T-helper 1 cell treated with Interleukin-12 subunit alpha and Interleukin-12 subunit beta and Interleukin-4 antibody, amounts not matched to agents 30 μg/mL and 1 μg/mL, for 36 hours (primary cell): Measurements from ENCODE around the gene ITGA2.

Experiments
- H3K27ac Mint-ChIP-seq: one replicate; pipeline ENCODE4 v1.8.0; 2021; ENCODE audit warnings: mild to moderate bottlenecking, mixed read lengths
- H3K27me3 Mint-ChIP-seq: one replicate; pipeline ENCODE4 v1.8.0; 2021; ENCODE audit warnings: low read depth, mixed read lengths
- H3K36me3 Mint-ChIP-seq: one replicate; pipeline ENCODE4 v1.8.0; 2021; ENCODE audit warnings: low read depth, mixed read lengths
- H3K4me1 Mint-ChIP-seq: one replicate; pipeline ENCODE4 v1.8.0; 2021; ENCODE audit warnings: low read depth, mixed read lengths
- H3K4me3 Mint-ChIP-seq: one replicate; pipeline ENCODE4 v1.8.0; 2021; ENCODE audit warnings: mild to moderate bottlenecking, moderate library complexity, mixed read lengths
- H3K9me3 Mint-ChIP-seq: one replicate; pipeline ENCODE4 v1.8.0; 2021; ENCODE audit warnings: mixed read lengths

ITGA2 gene

GRCh38 chr5:52998552-52999313, 9.6 kb downstream of the ITGA2 start:
- Mint-ChIP-seq H3K27me3 (peaks cover under 1% of the 10 kb centered on the region), H3K4me1 (peaks cover 9% of the 10 kb centered on the region), H3K9me3 (no peaks in the 10 kb centered on the region), H3K36me3 (peaks cover 8% of the 10 kb centered on the region), H3K27ac (no peak overlapping the region), H3K4me3 (no peak overlapping the region)

- Mint-ChIP-seq H3K4me3 (no peak overlapping the region), H3K9me3 (no peaks in the 10 kb centered on the region), H3K27me3 (no peaks in the 10 kb centered on the region), H3K36me3 (peaks cover 12% of the 10 kb centered on the region), H3K4me1 (peaks cover 16% of the 10 kb centered on the region), H3K27ac (no peak overlapping the region)
Observed at GRCh38 chr5:52999344-52999949, 10.3 kb downstream of the ITGA2 start.

DNA sequence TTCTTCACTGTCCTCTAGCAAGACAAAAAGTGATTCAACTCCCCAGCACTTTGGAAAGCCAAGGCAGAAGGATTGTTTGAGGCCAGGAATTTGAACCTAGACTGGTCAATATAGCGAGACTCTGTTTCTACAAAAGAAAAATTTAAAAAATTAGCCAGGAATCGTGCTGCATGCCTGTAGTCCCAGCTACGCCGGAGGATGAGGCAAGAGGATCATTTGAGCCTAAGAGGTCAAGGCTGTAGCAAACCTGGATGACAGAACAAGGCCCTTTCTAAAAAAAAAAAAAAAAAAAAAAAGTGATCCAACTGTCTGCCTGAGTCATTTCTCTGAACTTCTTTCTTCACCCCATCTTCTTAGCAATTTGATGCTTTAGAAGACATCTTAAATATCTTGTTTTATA, 12.4 kb downstream of the ITGA2 start:
- H3K27me3 Mint-ChIP-seq, result no peaks in the 10 kb centered on the region
- no peak overlapping the region for H3K27ac Mint-ChIP-seq
- H3K36me3 Mint-ChIP-seq, result peaks cover 12% of the 10 kb centered on the region
- no peak overlapping the region for H3K4me3 Mint-ChIP-seq
- no peaks in the 10 kb centered on the region for H3K9me3 Mint-ChIP-seq
- H3K4me1 Mint-ChIP-seq, result peaks cover 32% of the 10 kb centered on the region

- Mint-ChIP-seq H3K36me3 (peaks cover 12% of the 10 kb centered on the region), H3K27ac (no peak overlapping the region), H3K4me3 (no peak overlapping the region), H3K27me3 (no peaks in the 10 kb centered on the region), H3K9me3 (no peaks in the 10 kb centered on the region), H3K4me1 (peaks cover 40% of the 10 kb centered on the region)
Observed at GRCh38 chr5:53002491-53002890, 13.3 kb downstream of the ITGA2 start.

GRCh38 chr5:53003144-53003543, 14.0 kb downstream of the ITGA2 start:
- H3K36me3 Mint-ChIP-seq, result peaks cover 12% of the 10 kb centered on the region
- peaks cover 44% of the 10 kb centered on the region for H3K4me1 Mint-ChIP-seq
- no peaks in the 10 kb centered on the region for H3K9me3 Mint-ChIP-seq
- H3K27me3 Mint-ChIP-seq, result no peaks in the 10 kb centered on the region
- H3K27ac Mint-ChIP-seq, result peak overlapping the region; percentile 58
- no peak overlapping the region for H3K4me3 Mint-ChIP-seq

GRCh38 chr5:53006911-53007890, 18.0 kb downstream of the ITGA2 start:
- H3K27ac Mint-ChIP-seq, result peak overlapping the region; percentile 37
- H3K9me3 Mint-ChIP-seq, result no peaks in the 10 kb centered on the region
- no peaks in the 10 kb centered on the region for H3K27me3 Mint-ChIP-seq
- H3K4me3 Mint-ChIP-seq, result peak overlapping the region; percentile 2
- peaks cover 67% of the 10 kb centered on the region for H3K4me1 Mint-ChIP-seq
- peaks cover 8% of the 10 kb centered on the region for H3K36me3 Mint-ChIP-seq

GRCh38 chr5:53008751-53009150, 19.6 kb downstream of the ITGA2 start:
- Mint-ChIP-seq H3K4me3 (no peak overlapping the region), H3K4me1 (peaks cover 63% of the 10 kb centered on the region), H3K9me3 (peaks cover 7% of the 10 kb centered on the region), H3K27me3 (peaks cover 9% of the 10 kb centered on the region), H3K36me3 (peaks cover 10% of the 10 kb centered on the region), H3K27ac (peak overlapping the region; percentile 27)

- H3K4me3 Mint-ChIP-seq, result no peak overlapping the region
- H3K36me3 Mint-ChIP-seq, result peaks cover 11% of the 10 kb centered on the region
- peak overlapping the region; percentile 36 for H3K27ac Mint-ChIP-seq
- peaks cover 16% of the 10 kb centered on the region for H3K27me3 Mint-ChIP-seq
- peaks cover 16% of the 10 kb centered on the region for H3K9me3 Mint-ChIP-seq
- H3K4me1 Mint-ChIP-seq, result peaks cover 61% of the 10 kb centered on the region
Observed at GRCh38 chr5:53009816-53010215, 20.7 kb downstream of the ITGA2 start.

DNA sequence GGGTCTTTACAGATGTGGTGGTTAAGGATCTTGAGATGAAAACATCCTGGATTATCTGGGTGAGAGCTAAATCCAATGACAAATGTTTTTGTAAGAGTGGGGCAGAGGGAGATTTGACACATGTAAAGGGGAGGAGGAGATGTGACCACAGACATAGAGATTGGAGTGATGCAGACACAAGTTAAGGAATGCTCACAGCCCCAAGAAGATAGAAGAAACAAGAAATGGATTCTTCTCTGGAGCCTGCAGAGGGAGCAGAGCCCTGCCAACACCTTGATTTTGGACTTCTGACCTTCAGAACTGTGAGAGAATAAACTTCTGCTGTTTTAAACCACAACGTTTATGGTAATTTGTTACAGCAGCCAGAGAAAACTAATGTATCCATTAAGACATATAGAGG, 21.7 kb downstream of the ITGA2 start:
- Mint-ChIP-seq H3K27ac (no peak overlapping the region), H3K4me1 (peaks cover 62% of the 10 kb centered on the region), H3K4me3 (no peak overlapping the region), H3K9me3 (peaks cover 24% of the 10 kb centered on the region), H3K36me3 (peaks cover 18% of the 10 kb centered on the region), H3K27me3 (peaks cover 24% of the 10 kb centered on the region)

DNA sequence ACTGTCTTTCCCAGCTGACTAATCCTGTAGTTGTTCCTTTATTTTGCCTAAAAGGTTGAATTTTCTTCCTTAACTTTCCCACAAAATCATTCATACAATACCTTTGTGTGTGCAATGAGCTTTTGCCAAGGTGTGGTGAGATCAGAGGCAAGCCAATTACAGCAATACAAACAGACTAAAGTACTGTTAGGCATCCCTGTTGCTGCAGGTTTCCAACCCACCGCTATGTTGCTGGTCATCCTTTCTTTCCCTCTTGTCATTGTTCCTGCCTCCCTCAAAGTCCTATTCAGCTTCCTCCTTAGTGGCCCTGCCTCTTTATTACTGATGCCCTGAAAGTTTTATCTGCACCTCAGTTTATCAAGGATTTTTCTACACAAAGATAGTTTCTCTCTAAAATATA, 22.1 kb downstream of the ITGA2 start:
- H3K27ac Mint-ChIP-seq, result no peak overlapping the region
- H3K9me3 Mint-ChIP-seq, result peaks cover 26% of the 10 kb centered on the region
- peaks cover 61% of the 10 kb centered on the region for H3K4me1 Mint-ChIP-seq
- H3K4me3 Mint-ChIP-seq, result no peak overlapping the region
- peaks cover 28% of the 10 kb centered on the region for H3K27me3 Mint-ChIP-seq
- H3K36me3 Mint-ChIP-seq, result peaks cover 21% of the 10 kb centered on the region

DNA sequence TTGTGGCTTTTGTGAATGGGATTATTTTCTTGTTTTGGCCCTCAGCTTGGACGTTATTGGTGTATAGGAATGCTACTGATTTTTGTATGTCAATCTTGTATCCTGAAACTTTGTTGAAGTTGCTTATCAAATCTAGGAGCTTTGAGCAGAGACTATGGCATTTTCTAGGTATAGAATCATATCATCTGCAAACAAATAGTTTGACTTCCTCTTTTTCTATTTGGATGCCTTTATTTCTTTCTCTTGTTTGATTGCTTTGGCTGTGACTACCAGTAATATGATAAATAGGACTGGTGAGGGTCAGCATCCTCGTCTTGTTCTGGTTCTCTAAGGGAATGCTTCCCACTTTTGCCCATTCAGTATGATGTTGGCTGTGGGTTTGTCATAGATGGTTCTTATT, 24.7 kb downstream of the ITGA2 start:
- Mint-ChIP-seq H3K4me1 (peaks cover 38% of the 10 kb centered on the region), H3K27me3 (peaks cover 29% of the 10 kb centered on the region), H3K9me3 (peaks cover 32% of the 10 kb centered on the region), H3K36me3 (peaks cover 31% of the 10 kb centered on the region), H3K27ac (no peak overlapping the region), H3K4me3 (no peak overlapping the region)

DNA sequence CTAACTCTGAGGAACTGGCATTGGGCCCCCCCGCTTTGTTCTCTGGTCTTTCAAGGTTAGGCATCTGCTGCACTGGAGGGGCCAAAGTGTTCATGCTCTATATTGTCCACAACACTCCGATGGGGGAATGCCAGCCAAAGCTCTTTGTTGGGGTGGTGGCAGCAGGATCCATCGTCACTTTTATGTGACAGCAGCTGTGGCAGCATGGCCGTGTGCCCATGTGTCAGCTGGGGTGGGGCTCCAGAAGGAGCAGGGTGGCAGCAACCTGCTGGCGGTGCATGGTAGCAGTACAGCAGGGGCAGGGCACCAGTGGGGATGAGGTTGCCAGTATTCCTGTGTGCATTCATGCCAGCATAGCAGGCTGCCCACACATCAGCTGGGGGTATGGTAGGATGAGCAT, 28.2 kb downstream of the ITGA2 start:
- Mint-ChIP-seq H3K27ac (no peak overlapping the region), H3K9me3 (peaks cover 32% of the 10 kb centered on the region), H3K4me1 (peaks cover 19% of the 10 kb centered on the region), H3K4me3 (no peak overlapping the region), H3K36me3 (peaks cover 37% of the 10 kb centered on the region), H3K27me3 (peaks cover 29% of the 10 kb centered on the region)

- Mint-ChIP-seq H3K27me3 (peaks cover 27% of the 10 kb centered on the region), H3K4me3 (no peak overlapping the region), H3K36me3 (peaks cover 36% of the 10 kb centered on the region), H3K27ac (no peak overlapping the region), H3K4me1 (peaks cover 19% of the 10 kb centered on the region), H3K9me3 (peaks cover 30% of the 10 kb centered on the region)
Observed at GRCh38 chr5:53017794-53018391, 28.7 kb downstream of the ITGA2 start.

- H3K27ac Mint-ChIP-seq, result no peak overlapping the region
- H3K36me3 Mint-ChIP-seq, result peaks cover 26% of the 10 kb centered on the region
- peaks cover 15% of the 10 kb centered on the region for H3K27me3 Mint-ChIP-seq
- H3K4me3 Mint-ChIP-seq, result no peak overlapping the region
- H3K9me3 Mint-ChIP-seq, result peaks cover 20% of the 10 kb centered on the region
- peaks cover 17% of the 10 kb centered on the region for H3K4me1 Mint-ChIP-seq
Observed at GRCh38 chr5:53019320-53019719, 30.2 kb downstream of the ITGA2 start.
